HG03108 (cell line): Measurements from ENCODE around the gene PFKFB4.
A peak's percentile ranks its signal among the peaks of the same experiment; 100 is the strongest.
"Not testable (repeated sequence)": the region's sequence is repeated elsewhere in the genome, so short reads cannot be mapped to it uniquely, and the experiment has no call there.

Experiments
- ATAC-seq: cut with Tn5 transposase; IDR thresholded peaks from one replicate; pipeline ENCODE4 v1.9.1; 2021; ENCODE audit warnings: moderate library complexity; ENCODE audit not compliant: unreplicated experiment

Gene PFKFB4

GRCh38 chr3:48502728-48503168 is 53.9 kb downstream of the PFKFB4 start:
- no peak for ATAC-seq

GRCh38 chr3:48502121-48502520 is 54.5 kb downstream of the PFKFB4 start:
- ATAC-seq, result no peak

GRCh38 chr3:48501196-48501595 is 55.4 kb downstream of the PFKFB4 start:
- ATAC-seq, result no peak

GRCh38 chr3:48500656-48501055 is 55.9 kb downstream of the PFKFB4 start:
- ATAC-seq, result no peak

- ATAC-seq, result no peak
Measured at GRCh38 chr3:48493203-48493501, 63.5 kb downstream of the PFKFB4 start.

GRCh38 chr3:48492461-48493202 is 64.0 kb downstream of the PFKFB4 start:
- no peak for ATAC-seq

- ATAC-seq, result no peak
Measured at GRCh38 chr3:48486952-48487351, 69.7 kb downstream of the PFKFB4 start.

- not testable (repeated sequence) for ATAC-seq
Measured at GRCh38 chr3:48482822-48483221, 73.8 kb downstream of the PFKFB4 start.

GRCh38 chr3:48480891-48481290 is 75.7 kb downstream of the PFKFB4 start:
- not testable (repeated sequence) for ATAC-seq

- no peak for ATAC-seq
Measured at GRCh38 chr3:48478626-48479555, 77.7 kb downstream of the PFKFB4 start.

- ATAC-seq, result no peak
Measured at GRCh38 chr3:48477959-48478520, 78.6 kb downstream of the PFKFB4 start.

- ATAC-seq, result no peak
Measured at GRCh38 chr3:48476426-48477053, 80.1 kb downstream of the PFKFB4 start.

GRCh38 chr3:48475188-48475587 is 81.4 kb downstream of the PFKFB4 start:
- no peak for ATAC-seq

GRCh38 chr3:48474619-48475018 is 82.0 kb downstream of the PFKFB4 start:
- no peak for ATAC-seq

- ATAC-seq, result not testable (repeated sequence)
Measured at GRCh38 chr3:48474031-48474430, 82.6 kb downstream of the PFKFB4 start.

GRCh38 chr3:48473617-48473952 is 83.0 kb downstream of the PFKFB4 start:
- ATAC-seq, result no peak

- ATAC-seq, result peak; percentile 75
Measured at GRCh38 chr3:48472923-48473616, 83.5 kb downstream of the PFKFB4 start.

- no peak for ATAC-seq
Measured at GRCh38 chr3:48472673-48472922, 84.0 kb downstream of the PFKFB4 start.

GRCh38 chr3:48470286-48470685 is 86.3 kb downstream of the PFKFB4 start:
- no peak for ATAC-seq

GRCh38 chr3:48469046-48469915 is 87.3 kb downstream of the PFKFB4 start:
- ATAC-seq, result no peak
